Measurements from ENCODE around the gene RFPL4AL1.

GRCh38 chr19:55802281-55802680 lies 33.4 kb downstream of the RFPL4AL1 start:
- TF ChIP-seq CEBPB (IDR thresholded peaks at IDR 0.05), result no peak
- TF ChIP-seq TAF1 (IDR thresholded peaks at IDR 0.05; ENCODE audit: low read depth), result no peak
- TF ChIP-seq NFIC (IDR thresholded peaks at IDR 0.05), result no peak
- TF ChIP-seq REST (IDR thresholded peaks at IDR 0.05; ENCODE audit: low read depth), result no peak
- no peak for TF ChIP-seq RAD21 (IDR thresholded peaks at IDR 0.05; ENCODE audit: low read depth)
- no peak for TF ChIP-seq EP300 (IDR thresholded peaks at IDR 0.05; ENCODE audit: borderline replicate concordance)
- TF ChIP-seq MAX (IDR thresholded peaks at IDR 0.05), result no peak
- TF ChIP-seq USF1 (IDR thresholded peaks at IDR 0.05), result no peak
